ENCODE results near the gene MEF2C. TPM values are rescaled to one million over a fixed set of nuclear protein-coding genes. Genes with fewer than 3 reads are reported as not detected.

MEF2C gene
- polyA plus RNA-seq, 1 donor (not counting 4 experiments of a cell fraction or from before 2014, with no cell fraction given): 0.10 TPM

- H2AFZ ChIP-seq (ENCODE audit: control insufficient read depth, low read length): no peak overlapping the region
- no peak overlapping the region for H3K9ac ChIP-seq (ENCODE audit: control insufficient read depth, extremely low read depth, insufficient read depth, low read length)
- H3K79me2 ChIP-seq (ENCODE audit: control insufficient read depth, insufficient read depth, low read length): no peaks in the 10 kb centered on the region
- FAIRE-seq (no peak), DNase-seq (ENCODE audit: low read depth, low spot score) (no peak)
- no peak overlapping the region for H3K27ac ChIP-seq (ENCODE audit: control insufficient read depth, insufficient read depth, low read length)
- H3K27me3 ChIP-seq (ENCODE audit: control insufficient read depth, extremely low read depth, insufficient read depth, low read length): no peaks in the 10 kb centered on the region
- dilution Hi-C loops (cut with MboI; ENCODE audit: extremely low pct_ligation_motif_present, low sequenced_read_pairs): no loop called here
- TF ChIP-seq CTCF (optimal IDR thresholded peaks at IDR 0.05 in 1 of 3, IDR thresholded peaks at IDR 0.05 in 1 of 3, conservative IDR thresholded peaks at IDR 0.05 in 1 of 3; ENCODE audit: extremely low read depth in 1 of 3, insufficient read depth in 2 of 3, low read length in 3 of 3): no peak
- TF ChIP-seq EZH2 (IDR thresholded peaks at IDR 0.05; ENCODE audit: low read length): no peak
- no peaks in the 10 kb centered on the region for H3K36me3 ChIP-seq (ENCODE audit: control insufficient read depth in 2 of 2, extremely low read depth in 1 of 2, insufficient read depth in 2 of 2, low read length in 2 of 2)
- H3K4me2 ChIP-seq (ENCODE audit: control insufficient read depth, extremely low read depth, insufficient read depth, low read depth, low read length): no peak overlapping the region
- no peaks in the 10 kb centered on the region for H3K4me1 ChIP-seq (ENCODE audit: control insufficient read depth, extremely low read depth, insufficient read depth, low read length)
- H3K9me1 ChIP-seq (ENCODE audit: control insufficient read depth, extremely low read depth, insufficient read depth, low read length): no peaks in the 10 kb centered on the region
- H4K20me1 ChIP-seq (ENCODE audit: control insufficient read depth, extremely low read depth, insufficient read depth, low read length): no peaks in the 10 kb centered on the region
- no peaks in the 10 kb centered on the region for H3K9me3 ChIP-seq (ENCODE audit: control insufficient read depth, low read depth, low read length)
- H3K4me3 ChIP-seq (ENCODE audit: control insufficient read depth in 2 of 3, extremely low read depth in 1 of 3, insufficient read depth in 2 of 3, low read depth in 1 of 3, low read length in 3 of 3): no peak overlapping the region
Observed at GRCh38 chr5:88831816-88832215, 51.2 kb downstream of the MEF2C start.

- H3K9ac ChIP-seq (ENCODE audit: control insufficient read depth, extremely low read depth, insufficient read depth, low read length): no peak overlapping the region
- dilution Hi-C loops (cut with MboI; ENCODE audit: extremely low pct_ligation_motif_present, low sequenced_read_pairs): no loop called here
- no peaks in the 10 kb centered on the region for H4K20me1 ChIP-seq (ENCODE audit: control insufficient read depth, extremely low read depth, insufficient read depth, low read length)
- H3K36me3 ChIP-seq (ENCODE audit: control insufficient read depth in 2 of 2, extremely low read depth in 1 of 2, insufficient read depth in 2 of 2, low read length in 2 of 2): no peaks in the 10 kb centered on the region
- H2AFZ ChIP-seq (ENCODE audit: control insufficient read depth, low read length): no peak overlapping the region
- FAIRE-seq: no peak
- TF ChIP-seq CTCF (optimal IDR thresholded peaks at IDR 0.05 in 1 of 3, IDR thresholded peaks at IDR 0.05 in 1 of 3, conservative IDR thresholded peaks at IDR 0.05 in 1 of 3; ENCODE audit: extremely low read depth in 1 of 3, insufficient read depth in 2 of 3, low read length in 3 of 3): no peak
- no peak for DNase-seq (ENCODE audit: low read depth, low spot score)
- H3K4me2 ChIP-seq (ENCODE audit: control insufficient read depth, extremely low read depth, insufficient read depth, low read depth, low read length): no peak overlapping the region
- H3K9me1 ChIP-seq (ENCODE audit: control insufficient read depth, extremely low read depth, insufficient read depth, low read length): no peaks in the 10 kb centered on the region
- H3K9me3 ChIP-seq (ENCODE audit: control insufficient read depth, low read depth, low read length): no peaks in the 10 kb centered on the region
- no peaks in the 10 kb centered on the region for H3K79me2 ChIP-seq (ENCODE audit: control insufficient read depth, insufficient read depth, low read length)
- no peaks in the 10 kb centered on the region for H3K4me1 ChIP-seq (ENCODE audit: control insufficient read depth, extremely low read depth, insufficient read depth, low read length)
- no peak overlapping the region for H3K27ac ChIP-seq (ENCODE audit: control insufficient read depth, insufficient read depth, low read length)
- H3K27me3 ChIP-seq (ENCODE audit: control insufficient read depth, extremely low read depth, insufficient read depth, low read length): no peaks in the 10 kb centered on the region
- H3K4me3 ChIP-seq (ENCODE audit: control insufficient read depth in 2 of 3, extremely low read depth in 1 of 3, insufficient read depth in 2 of 3, low read depth in 1 of 3, low read length in 3 of 3): no peak overlapping the region
Observed at GRCh38 chr5:88830567-88830966, 52.4 kb downstream of the MEF2C start.

All from keratinocyte (primary cell).